Activated T-helper 9 cell treated with anti-CD3 and anti-CD28 coated beads, Interleukin-2, amount 50 U/mL, for 16 hours (primary cell): ENCODE measurements around the gene ZFP62.
A peak's percentile ranks its signal among the peaks of the same experiment; 100 is the strongest.
"Not testable (repeated sequence)": the region's sequence is repeated elsewhere in the genome, so short reads cannot be mapped to it uniquely, and the experiment has no call there.

Experiments
- DNase-seq: peaks from one replicate; pipeline ENCODE4 v3.0.0-alpha.2; 2020; ENCODE audit warnings: low read depth

The ZFP62 gene

DNA sequence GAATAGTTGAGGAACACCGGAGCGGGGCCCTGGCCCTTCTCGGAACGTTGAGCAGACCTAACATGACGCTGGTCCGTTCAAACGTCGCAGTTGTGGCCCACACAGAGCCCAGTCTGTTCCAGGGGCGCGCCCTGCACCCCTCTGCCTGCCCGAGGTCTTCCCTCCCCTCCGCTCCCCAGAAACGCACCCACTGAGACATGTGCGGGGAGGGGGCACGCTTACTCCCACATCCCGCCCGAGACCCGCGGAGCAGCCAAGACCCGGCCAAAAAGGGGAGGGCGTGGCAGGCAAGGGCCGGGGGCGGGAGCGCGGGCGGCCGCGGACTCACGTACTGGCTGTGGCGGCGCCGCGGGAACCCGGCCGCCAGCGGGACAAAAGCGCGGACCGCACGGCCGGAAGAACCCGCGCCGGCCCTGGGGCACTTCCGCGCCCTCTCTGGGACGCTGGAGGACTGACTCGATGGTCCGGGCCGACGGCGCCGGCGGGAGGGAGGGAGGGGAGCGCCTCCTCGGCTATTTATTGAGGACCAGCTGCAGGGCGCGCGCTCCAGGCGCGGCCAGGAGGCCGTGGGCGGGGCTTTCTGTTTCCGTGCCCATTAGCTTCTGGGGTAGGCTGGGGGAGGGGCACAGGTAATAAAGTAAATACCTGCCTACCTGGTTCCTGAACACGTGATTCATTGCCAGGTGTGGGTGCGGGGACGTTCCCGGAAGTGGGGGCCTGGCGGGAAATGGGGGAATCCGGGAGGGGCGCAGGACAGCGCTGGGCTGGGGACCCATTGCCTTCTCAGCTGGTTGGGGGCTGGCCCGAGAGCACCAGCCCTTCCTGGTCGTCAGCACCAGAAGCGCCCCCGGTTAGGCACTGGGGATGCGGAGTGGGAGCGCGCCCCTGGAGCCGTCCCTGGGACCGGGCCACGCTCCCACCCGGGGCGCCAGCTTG is at the start of gene ZFP62:
Gene ZFP62 (minus strand): TSS at position 390 of the 936 bp plus-strand sequence. CDS start 57 bp downstream, at position 333.
- peak; percentile 79 for DNase-seq

DNA sequence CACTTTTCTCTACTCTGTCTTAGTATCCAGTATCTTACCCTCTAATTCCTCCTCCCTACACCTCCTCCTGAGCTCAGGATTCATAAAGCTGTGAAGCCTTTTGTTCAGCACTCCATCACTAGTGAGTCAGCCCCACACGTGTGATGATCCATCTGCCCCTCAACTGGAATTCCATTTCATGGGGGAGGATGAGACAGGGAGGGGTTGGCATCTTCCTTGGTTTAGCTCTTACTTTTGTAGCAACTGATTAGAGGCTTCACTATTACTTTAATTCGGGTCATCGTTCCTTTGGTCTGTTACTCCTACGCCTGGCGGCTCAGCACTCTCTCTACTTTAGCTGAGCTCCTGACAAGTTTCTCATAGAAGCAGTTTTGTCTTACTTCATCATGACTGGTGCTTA is 49.7 kb upstream of the ZFP62 start:
- no peak for DNase-seq

DNA sequence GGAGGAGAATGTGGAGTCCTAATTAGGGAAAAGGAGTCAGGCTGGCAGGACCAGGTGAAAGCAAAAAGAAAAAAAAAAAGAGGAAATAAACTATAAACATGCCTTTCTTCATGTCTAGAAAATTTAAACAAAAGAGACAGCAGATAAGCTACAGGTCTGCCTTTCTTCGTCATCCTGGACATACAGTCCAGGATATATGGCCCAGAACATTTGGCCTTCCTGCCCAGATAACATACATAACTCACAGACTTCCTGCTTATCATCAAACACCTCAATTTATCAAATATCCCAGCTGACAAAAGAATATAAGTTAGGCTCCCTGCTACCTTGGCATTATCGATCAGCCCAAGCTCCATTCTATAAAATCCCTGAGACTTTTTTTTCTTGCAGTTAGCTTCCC is 49.1 kb upstream of the ZFP62 start:
- no peak for DNase-seq

DNA sequence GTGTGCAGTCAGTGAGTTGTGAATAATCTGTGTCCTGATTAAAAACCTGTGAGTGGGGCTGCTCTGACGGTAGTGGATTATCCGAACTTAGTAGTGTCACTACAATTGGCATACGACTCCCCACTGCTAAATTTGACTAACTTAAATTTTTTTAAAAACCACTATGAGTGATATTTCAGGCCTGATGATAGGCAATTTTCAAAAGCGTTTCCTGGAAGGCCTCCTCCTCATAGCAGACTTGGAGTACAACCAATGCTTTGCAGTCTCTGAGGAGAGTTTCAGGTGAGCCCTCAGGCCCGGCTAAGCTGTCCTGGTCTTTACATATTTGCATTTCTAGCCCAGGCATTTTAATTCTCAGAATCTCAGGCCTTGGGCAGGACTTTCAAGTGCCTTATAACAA is 48.7 kb upstream of the ZFP62 start:
- no peak for DNase-seq

DNA sequence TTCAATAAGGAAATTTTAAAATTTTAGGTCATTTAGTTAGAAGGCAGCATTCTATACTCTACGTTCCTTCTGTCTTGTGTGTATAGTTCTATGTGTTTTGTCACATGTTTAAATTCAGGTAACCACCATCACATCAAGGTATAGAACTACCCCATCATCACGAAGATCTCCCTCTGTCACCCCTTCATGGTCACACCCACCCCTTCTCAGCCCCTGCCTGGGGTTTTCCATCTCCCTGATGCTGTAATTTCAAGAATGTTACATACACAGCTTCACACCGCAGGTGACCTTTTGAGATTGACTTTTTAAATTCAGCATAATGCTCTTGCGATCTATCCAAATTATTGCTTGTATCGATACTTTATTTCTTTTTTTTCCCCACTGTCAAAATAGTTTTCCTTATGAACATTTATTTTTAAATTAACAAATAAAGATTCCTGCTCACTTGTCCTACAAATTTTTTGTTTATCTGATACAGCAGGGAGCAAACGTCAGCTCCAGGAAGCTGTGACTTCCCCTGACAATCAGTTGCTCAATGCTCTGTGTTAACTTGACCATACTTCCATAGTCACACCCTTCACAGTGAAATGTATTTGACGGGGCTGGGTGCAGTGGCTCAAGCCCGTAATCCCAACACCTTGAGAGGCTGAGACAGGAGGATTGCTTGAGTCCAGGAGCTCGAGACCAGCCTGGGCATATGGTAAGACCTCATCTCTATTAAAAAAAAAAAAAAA is 48.1 kb upstream of the ZFP62 start:
- DNase-seq = no peak

DNA sequence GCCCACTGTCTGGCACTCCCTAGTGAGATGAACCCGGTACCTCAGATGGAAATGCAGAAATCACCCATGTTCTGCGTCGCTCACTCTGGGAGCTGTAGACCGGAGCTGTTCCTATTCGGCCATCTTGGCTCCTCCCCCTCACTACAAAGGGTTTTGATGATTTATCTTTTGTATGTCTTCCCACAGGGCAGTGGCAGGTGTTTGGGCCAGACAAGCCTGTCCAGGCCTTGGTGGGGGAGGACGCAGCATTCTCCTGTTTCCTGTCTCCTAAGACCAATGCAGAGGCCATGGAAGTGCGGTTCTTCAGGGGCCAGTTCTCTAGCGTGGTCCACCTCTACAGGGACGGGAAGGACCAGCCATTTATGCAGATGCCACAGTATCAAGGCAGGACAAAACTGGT is 47.3 kb upstream of the ZFP62 start:
- DNase-seq = no peak

DNA sequence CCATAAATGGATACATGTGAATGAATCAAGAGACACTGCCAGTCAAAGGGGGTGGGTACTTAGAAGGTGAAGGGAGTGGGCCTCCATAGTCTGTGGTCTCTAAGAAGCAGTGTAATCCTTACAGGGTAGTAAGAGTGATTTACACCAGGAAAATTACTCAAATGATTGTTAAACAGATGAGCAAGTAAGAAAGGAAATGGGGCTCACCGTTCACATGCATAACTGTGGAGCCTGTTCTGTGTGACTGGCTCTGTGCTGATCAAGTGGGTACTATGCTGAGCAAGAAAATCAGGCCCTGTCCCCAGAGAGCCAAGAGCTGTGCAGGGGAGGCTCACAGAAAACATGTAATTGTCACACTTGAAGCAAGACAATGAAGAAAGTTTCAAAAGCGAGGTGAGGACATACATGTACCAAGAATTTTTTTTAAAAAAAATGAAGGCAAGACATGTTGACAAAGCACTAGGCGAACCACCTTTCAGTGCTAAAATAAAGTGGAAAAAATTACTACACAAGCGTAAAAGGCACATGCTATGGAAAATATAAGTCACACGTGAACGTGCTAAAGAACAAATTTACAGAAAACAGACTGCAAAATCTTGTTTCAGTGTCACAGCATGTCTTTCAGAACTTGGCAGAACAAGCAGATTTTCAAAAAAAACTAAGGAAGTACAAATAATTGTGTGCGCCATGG is 40.4 kb upstream of the ZFP62 start:
- DNase-seq = no peak

DNA sequence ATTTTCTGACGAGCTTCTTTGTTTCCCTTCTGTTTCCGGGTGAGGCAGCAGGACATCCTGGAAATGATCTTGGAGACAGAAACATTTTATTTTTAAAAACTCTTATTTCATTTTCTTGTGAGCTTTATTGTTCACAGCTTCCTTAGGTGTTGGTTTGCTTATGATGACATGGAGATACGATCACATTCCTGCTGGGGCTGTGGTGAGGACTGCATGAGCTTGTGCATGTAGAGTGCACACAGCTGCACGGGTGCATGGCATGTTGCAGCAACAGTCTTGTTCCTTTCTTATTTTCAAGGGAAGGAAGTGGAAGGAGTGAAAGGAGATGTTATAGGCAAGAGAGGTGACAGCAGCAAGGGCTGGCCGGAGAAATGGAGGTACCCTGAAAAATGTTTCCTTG is 39.1 kb upstream of the ZFP62 start:
- DNase-seq = no peak

DNA sequence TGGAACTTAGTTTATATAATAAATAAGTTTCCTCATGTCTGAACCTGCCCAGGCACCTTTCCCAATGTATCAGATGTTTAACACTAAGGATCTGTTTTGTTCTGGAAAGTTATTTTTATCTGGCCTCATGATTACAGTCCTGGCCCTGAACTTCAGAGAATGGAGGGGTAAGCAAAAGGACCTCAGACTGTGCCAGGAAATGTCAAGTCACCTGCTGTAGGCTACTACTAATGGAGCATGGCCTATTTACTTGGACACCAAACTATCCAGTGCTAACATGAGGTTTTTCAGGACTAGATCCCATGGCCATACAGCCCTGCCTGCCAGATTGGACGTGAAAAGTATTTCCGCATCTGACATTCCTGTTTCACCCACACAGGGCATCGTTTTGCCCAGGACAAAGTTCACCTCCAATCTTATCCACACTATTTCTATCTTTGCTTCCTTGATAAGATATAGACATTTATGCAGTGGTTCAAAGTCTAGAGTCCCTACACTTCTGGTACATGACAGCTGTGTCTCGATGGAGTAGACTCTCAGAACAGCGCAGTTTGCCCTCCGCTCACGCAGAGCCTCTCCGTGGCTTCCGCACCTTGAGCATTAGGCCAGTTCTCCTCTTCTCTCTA is 37.7 kb upstream of the ZFP62 start, which contains the start of gene BTNL8:
Gene BTNL8 (plus strand): TSS at position 539 of the 626 bp plus-strand sequence. CDS start 152 bp downstream, outside the sequence.
- no peak for DNase-seq

DNA sequence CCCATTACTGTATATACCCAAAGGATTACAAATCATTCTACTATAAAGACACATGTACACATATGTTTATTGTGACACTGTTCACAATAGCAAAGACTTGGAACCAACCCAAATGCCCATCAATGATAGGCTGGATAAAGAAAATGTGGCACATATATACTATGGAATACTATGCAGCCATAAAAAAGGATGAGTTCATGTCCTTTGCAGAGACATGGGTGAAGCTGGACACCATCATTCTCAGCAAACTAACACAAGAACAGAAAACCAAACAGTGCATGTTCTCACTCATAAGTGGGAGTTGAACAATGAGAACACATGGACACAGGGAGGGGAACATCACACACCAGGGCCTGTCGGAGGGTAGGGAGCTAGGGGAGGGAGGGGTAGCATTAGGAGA is 34.3 kb upstream of the ZFP62 start:
- DNase-seq = not testable (repeated sequence)

DNA sequence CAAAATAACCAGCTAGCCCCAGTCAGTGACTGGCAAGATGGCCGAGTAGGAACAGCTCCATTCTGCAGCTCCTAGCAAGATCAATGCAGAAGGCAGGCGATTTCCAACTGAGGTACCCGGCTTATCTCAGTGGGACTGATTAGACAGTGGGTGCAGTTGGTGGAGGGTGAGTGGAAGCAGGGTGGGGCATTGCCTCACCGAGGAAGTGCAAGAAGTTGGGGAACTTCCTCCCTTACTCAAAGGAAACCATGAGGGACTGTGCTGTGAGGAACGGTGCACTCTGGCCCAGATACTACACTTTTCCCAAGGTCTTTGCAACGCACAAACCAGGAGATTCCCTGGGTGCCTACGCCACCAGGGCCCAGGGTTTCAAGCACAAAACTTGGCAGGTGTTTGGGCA is 28.3 kb upstream of the ZFP62 start:
- DNase-seq = no peak

DNA sequence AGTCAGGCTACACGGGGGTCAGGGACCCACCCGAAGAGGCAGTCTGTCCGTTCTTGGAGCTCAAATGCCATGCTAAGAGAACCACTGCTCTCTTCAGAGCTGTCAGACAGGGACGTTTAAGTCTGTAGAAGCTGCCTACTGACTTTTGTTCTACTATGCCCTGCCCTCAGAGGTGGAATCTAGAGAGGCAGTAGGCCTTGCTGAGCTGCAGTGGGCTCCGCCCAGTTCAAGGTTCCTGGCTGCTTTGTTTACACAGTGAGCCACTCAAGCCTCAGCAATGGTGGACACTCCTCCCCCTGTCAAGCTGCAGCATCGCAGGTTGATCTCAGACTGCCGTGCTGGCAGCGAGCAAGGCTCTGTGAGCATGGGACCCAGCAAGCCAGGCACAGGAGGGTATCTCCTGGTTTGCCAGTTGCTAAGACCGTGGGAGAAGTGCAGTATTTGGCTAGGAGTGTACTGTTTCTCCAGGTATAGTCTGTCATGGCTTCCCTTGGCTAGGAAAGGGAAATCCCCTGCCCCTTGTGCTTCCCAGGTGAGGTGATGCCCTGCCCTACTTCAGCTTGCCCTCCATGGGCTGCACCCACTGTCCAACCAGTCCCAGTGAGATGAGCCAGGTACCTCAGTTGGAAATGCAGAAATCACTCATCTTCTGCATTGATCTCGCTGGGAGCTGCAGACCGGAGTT is 24.9 kb upstream of the ZFP62 start:
- DNase-seq = not testable (repeated sequence)

DNA sequence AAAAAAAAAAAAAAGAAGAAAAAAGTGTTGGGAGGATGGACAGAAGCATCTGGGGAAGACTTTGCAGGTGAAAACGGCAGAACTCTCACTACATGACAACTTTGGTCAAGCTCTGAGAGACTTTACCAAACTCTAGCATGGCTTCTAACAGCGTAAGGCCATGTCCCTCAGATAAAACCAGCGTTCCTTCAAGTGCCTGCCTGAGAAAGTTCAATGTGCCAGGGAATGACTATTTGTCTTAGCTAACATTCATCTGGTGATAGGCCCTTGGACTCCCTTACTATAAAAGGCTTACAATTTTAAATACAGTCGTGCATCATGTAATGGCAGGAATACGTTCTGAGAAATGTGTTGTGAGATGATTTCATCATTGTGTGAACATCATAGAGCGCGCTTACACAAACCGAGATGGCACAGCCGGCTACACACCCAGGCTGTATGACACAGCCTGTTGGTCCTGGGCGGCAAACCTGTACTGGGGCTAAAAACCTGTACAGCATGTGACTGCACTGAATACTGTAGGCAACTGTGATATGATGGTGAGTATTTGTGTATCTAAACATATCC is 14.9 kb upstream of the ZFP62 start:
- DNase-seq = no peak

DNA sequence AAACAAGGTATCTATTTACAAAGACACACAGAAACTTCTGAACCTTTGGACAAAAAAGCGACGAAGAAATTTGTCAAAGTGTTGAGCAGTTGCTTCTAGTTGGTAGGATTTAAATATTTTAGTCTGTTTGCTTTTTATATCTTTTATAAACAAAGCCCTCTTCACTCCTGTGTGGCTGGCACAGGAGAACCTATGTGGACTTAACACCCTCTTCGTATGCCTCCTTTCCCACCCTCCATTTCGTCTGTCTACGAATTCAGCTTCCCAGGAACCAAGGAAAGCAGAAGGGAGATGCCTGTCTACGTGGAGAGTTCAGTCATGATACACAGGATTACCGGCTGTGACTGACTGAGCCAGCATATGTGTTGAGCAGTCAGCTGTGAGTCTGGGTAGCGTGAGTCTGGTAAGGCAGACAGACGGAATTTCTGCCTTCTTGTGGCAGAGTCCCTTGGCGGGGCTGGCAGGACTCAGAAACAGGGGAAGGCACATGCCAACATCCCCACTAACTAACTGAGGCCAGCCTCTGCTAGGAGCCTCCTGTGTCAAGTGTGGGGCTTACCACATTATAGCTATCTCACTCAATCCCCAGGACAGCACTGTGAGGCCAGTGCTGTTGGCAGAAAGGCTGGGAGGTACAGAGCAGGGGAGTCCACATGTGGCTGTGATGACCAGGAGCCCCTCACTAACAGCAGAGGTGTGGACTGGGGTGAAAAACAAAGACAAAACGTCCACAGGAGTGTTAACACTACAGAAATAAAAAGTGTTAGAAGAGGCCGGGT is 13.9 kb upstream of the ZFP62 start:
- no peak for DNase-seq

DNA sequence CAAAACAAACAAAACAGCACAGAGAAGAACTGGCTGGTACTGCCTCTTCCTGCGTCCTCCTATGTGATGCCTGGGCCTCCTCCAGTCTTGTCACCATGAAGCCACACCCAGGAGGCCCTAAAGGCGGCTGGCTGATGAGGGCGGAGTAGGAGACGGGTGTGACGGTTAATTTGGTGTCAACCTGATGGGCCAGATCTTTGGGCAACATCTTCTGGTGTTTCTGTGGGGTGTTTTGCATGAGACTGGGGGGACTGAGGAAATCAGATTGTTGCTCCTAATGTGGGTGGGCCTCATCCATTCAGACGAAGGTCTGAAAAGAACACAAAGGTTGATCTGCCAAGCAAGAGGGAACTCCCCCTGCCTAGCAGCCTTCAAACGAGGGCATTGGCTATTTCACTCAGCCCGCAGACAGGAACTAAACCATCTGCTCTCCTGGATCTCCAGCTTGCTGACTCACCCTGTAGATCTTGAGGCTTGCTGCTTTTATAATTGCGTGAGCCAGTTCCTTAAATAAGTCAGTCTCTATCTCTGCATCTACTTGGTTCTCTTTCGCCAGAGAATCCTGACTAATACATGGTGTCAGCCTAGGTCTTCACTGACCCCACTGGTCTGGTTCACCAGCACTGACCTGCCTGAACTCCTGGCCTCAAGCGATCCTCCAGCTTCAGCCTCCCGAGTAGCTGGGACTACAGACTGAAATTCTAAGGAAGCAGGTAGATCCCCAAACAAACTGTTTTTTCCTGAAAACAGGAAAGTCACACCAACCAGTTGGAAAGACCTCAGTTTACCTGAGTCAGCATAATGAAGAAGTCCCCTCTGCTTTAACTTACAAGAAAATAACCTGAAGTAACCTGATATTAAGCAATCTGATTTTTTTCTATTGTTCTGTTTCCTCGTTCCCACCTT is 12.8 kb upstream of the ZFP62 start:
- no peak for DNase-seq

DNA sequence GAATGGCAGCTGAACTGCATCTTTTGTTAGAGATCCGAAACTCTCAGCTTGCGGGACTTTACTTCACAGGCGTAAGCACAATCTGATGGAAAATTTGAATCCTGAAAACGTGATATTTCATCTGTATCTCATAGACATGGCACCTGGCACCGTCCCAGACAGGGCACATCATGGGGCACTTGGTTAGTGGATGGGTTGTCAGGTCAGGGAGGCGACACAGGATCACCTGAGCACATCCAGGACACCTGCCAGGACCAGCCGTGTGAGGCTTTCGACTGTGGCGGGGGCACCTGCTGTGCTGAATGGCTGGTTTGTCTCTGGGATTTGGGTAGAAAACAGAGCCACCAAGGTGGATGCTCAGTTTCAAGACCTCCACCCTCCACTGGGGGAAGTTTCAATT is 11.3 kb upstream of the ZFP62 start:
- DNase-seq = no peak

DNA sequence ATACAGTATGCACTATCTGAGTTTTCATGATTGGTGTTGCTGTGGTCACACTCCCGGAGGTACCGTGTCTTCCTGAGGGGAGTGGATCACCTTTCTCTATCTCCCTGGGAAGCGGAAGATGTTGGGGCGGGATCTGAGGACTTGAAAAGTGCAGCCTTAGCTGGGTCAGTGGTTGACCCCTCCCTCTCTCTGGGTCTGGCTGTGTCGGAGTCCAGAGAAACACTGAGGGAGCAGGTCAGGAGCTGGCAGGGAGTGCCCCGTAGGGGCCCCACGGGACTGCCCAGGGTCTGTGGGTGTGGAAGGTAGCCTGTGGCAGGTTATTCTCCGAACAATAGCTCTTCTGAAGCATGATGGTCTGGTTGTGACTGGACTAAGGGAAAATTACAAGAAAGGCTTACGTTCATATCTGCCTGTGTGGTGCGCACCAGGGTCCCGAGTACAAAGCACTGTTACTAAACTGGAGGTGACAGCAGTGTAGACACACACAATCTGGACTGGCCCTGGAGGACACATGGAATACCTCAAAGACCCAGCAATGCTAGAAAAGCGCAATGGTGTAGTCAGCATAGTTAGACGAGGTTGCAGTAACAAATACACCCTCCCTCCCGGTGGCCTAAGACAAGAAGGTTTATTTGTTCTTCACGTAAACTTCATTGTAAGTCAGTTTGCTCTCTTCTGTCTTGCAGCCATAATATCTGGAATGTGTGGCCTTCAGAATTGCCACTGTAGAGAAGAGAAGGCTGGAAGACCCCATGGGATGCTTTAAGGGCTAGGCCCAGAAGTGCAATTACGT is 9.4 kb upstream of the ZFP62 start:
- DNase-seq = no peak

DNA sequence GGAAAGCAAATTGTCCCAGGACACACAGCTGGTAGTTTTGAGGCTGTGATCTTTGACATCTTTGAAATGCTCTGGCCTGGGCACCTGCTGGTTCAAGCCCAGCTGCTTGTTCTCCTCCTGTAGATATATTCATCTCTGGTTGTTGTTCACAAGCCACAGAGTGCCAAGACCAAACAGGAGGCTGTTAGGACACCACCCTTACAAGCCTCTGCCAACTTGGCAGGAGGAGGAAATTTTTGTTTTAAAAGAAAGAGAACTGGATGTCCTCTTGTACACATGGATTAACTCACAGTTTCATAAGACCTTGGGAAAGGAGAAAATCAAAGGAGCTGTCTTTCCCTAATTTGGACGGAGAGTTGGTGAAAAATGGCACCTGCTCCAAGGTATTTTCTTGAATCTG is 8.5 kb upstream of the ZFP62 start:
- no peak for DNase-seq
